H1 (cell line): Measurements from ENCODE around the gene FCHO1.

Source experiments
- CBX5 ChIP-seq: fragments of 300-800, 300-1000 bp; sonication (generic); IDR thresholded peaks from 2 replicates; pipeline ENCODE4 v1.7.1; 2016; ENCODE audit warnings: antibody characterized with exemption, low read length, low read depth
- EZH2 ChIP-seq: fragments of 200-600 bp; sonication (generic); IDR thresholded peaks from 2 replicates; pipeline ENCODE4 v1.7.1; 2012; ENCODE audit warnings: low read depth, mild to moderate bottlenecking, moderate library complexity, low read length, inconsistent platforms; ENCODE audit not compliant: severe bottlenecking
- TF ChIP-seq, protein P1 (sequence below): IDR thresholded peaks from 2 replicates; pipeline ENCODE4 v1.6.1; 2011; ENCODE audit warnings: low read length, improper control_type of control experiment
- TF ChIP-seq, protein P2 (sequence below), 3 experiments: IDR thresholded peaks; 1 replicate in 2 of 3; 2 replicates in 1 of 3; pipeline versions ENCODE4 v1.5.1 to v1.6.1; 2011; ENCODE audit warnings: low read length in 3 of 3, mild to moderate bottlenecking in 3 of 3, inconsistent platforms in 2 of 3, low read depth in 1 of 3, moderate library complexity in 1 of 3; ENCODE audit not compliant: insufficient read depth in 1 of 3; ENCODE audit errors: control extremely low read depth in 1 of 3
- TF ChIP-seq, protein P3 (sequence below): IDR thresholded peaks from 2 replicates; pipeline ENCODE4 v1.6.1; 2012; ENCODE audit warnings: inconsistent platforms

DNA sequence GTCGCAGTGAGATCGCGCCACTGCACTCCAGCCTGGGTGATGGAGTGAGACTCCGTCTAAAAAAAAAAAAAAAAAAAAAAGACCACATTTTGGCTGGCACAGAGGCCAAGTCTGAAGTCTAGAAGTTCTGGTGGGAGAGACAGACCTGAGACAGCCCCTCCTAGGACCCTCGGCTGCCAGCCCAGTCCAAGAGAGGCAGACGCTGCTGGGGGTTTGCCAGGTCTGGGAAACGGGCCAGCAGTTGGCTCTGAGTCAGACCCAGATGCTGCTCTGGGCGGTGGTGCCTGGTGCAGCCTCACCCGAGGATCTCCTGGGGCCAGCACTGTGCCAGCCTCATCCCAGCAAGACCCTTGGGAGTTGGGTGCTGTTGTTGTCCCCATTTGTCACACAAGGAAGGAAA is 5.8 kb downstream of the FCHO1 start:
- TF ChIP-seq CBX5, result no peak
- no peak for TF ChIP-seq EZH2
- TF ChIP-seq, protein P1, sequence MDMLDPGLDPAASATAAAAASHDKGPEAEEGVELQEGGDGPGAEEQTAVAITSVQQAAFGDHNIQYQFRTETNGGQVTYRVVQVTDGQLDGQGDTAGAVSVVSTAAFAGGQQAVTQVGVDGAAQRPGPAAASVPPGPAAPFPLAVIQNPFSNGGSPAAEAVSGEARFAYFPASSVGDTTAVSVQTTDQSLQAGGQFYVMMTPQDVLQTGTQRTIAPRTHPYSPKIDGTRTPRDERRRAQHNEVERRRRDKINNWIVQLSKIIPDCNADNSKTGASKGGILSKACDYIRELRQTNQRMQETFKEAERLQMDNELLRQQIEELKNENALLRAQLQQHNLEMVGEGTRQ, result no peak
- TF ChIP-seq, protein P2, sequence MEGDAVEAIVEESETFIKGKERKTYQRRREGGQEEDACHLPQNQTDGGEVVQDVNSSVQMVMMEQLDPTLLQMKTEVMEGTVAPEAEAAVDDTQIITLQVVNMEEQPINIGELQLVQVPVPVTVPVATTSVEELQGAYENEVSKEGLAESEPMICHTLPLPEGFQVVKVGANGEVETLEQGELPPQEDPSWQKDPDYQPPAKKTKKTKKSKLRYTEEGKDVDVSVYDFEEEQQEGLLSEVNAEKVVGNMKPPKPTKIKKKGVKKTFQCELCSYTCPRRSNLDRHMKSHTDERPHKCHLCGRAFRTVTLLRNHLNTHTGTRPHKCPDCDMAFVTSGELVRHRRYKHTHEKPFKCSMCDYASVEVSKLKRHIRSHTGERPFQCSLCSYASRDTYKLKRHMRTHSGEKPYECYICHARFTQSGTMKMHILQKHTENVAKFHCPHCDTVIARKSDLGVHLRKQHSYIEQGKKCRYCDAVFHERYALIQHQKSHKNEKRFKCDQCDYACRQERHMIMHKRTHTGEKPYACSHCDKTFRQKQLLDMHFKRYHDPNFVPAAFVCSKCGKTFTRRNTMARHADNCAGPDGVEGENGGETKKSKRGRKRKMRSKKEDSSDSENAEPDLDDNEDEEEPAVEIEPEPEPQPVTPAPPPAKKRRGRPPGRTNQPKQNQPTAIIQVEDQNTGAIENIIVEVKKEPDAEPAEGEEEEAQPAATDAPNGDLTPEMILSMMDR (IDR thresholded peaks at IDR 0.05; ENCODE audit: control extremely low read depth in 1 of 3, insufficient read depth in 1 of 3, low read depth in 1 of 3, low read length in 3 of 3), result no peak
- TF ChIP-seq, protein P3, sequence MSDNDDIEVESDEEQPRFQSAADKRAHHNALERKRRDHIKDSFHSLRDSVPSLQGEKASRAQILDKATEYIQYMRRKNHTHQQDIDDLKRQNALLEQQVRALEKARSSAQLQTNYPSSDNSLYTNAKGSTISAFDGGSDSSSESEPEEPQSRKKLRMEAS, result no peak
